ENCODE results near the gene UROS. TPM values are rescaled to one million over a fixed set of nuclear protein-coding genes. Genes with fewer than 3 reads are reported as not detected.
A peak's percentile ranks its signal among the peaks of the same experiment; 100 is the strongest.

The UROS gene
- polyA plus RNA-seq, 1 of the 3 experiments (the other 2 are of a cell fraction), result 49.2 TPM

- ChIA-PET CTCF (interaction anchor here (0.9 to 4.0 kb wide), 9 partner anchors 9 to 113 kb away, joined by 3 to 19 read pairs (median 5); partner anchors contain the start of gene DHX32), POLR2A (interaction anchor here (0.7 kb wide), 1 partner anchor 277 kb away, joined by 4 read pairs; no protein-coding TSS in a partner anchor)
- 83% methylated on average over 7 of the region's 7 CpGs for WGBS (ENCODE audit: low lambda C conversion rate)
- H3K79me2 ChIP-seq (ENCODE audit: insufficient read depth), result no peaks in the 10 kb centered on the region
- no peak overlapping the region; a peak in 1 of 4 replicates for H3K4me3 ChIP-seq (ENCODE audit: low read depth in 2 of 2, low read length in 1 of 2)
- H3K9me3 ChIP-seq, result no peaks in the 10 kb centered on the region
- H3K27ac ChIP-seq (ENCODE audit: low read depth in 2 of 2, low read length in 1 of 2), result no peak overlapping the region
- no peaks in the 10 kb centered on the region for H4K20me1 ChIP-seq (ENCODE audit: insufficient read depth)
- no peak overlapping the region for H2AFZ ChIP-seq (ENCODE audit: low read depth)
- no peaks in the 10 kb centered on the region for H3K4me1 ChIP-seq (ENCODE audit: control insufficient read depth in 1 of 2, insufficient read depth in 2 of 2, low read depth in 1 of 2, low read length in 1 of 2)
- no peak overlapping the region for H3K9ac ChIP-seq
- H3K27me3 ChIP-seq (ENCODE audit: insufficient read depth), result no peaks in the 10 kb centered on the region
- H3K36me3 ChIP-seq (replicated peaks in 1 of 2; ENCODE audit: control insufficient read depth in 1 of 2, insufficient read depth in 2 of 2, low read length in 1 of 2), result peaks cover 17 to 20% of the 10 kb centered on the region in 2 experiments
- peaks cover 6% of the 10 kb centered on the region for H3F3A ChIP-seq (replicated peaks; ENCODE audit: insufficient read depth)
- 0 out of 2 replicates have a peak, but pooled peaks have one; percentile 9 for TF ChIP-seq RCOR1 (IDR thresholded peaks at IDR 0.05; ENCODE audit: low read length)
- peak; percentile 40 for TF ChIP-seq SMC3 (IDR thresholded peaks at IDR 0.05; ENCODE audit: low read depth, low read length)
- no peak for TF ChIP-seq NFIC (IDR thresholded peaks at IDR 0.05; ENCODE audit: borderline replicate concordance)
- no peak for TF ChIP-seq TAF1 (IDR thresholded peaks at IDR 0.05; ENCODE audit: borderline replicate concordance, low read depth, low read length)
- no peak for TF ChIP-seq IRF3 (IDR thresholded peaks at IDR 0.05; ENCODE audit: low read depth, low read length)
- TF ChIP-seq TEAD4 (IDR thresholded peaks at IDR 0.05; ENCODE audit: borderline replicate concordance, insufficient read depth), result no peak
- peak; percentile 74 for TF ChIP-seq RAD21 (IDR thresholded peaks at IDR 0.05; ENCODE audit: low read length)
- TF ChIP-seq MXI1 (IDR thresholded peaks at IDR 0.05; ENCODE audit: low read depth, low read length), result no peak
- TF ChIP-seq CTCF (IDR thresholded peaks at IDR 0.05), result peak; percentile 87
- TF ChIP-seq FOXM1 (IDR thresholded peaks at IDR 0.05; ENCODE audit: low read depth), result no peak
- TF ChIP-seq SIN3A (IDR thresholded peaks at IDR 0.05; ENCODE audit: borderline replicate concordance, low read depth, low read length), result no peak
- no peak for TF ChIP-seq FOXJ3 (CRISPR knock-in tag; IDR thresholded peaks at IDR 0.05)
- no peak for TF ChIP-seq YY1 (IDR thresholded peaks at IDR 0.05; ENCODE audit: low read depth)
- no peak for TF ChIP-seq POLR2AphosphoS5 (IDR thresholded peaks at IDR 0.05; ENCODE audit: low read depth, low read length)
- DNase-seq, result peak; percentile 32
- no peaks in the 10 kb centered on the region for H3K9me2 ChIP-seq
- no peak overlapping the region for H3K4me2 ChIP-seq
These were observed 45.4 kb upstream of the UROS start for GRCh38 chr10:125868372-125868975.
